ENCODE results near the gene IL3RA.

Gene IL3RA

DNA sequence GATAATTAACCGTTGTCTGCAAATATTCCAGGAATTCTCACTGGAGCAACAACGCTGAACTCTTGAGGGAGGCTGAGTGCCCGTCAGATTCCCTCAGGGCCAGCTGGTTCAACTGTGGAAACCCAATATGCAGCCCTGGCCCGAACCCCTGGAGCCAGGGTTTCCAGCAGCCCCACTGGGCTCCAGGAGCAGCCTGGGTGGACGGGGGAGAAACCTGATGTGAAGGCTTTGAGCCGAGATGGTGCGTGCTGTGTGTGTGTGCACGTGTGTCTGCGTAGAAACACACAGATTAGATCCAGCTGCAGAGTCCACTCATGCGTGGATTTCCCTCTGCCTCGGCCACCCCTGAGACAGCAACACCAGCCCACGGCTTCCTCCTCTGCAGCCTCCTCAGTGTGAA lies 74.7 kb downstream of the IL3RA start:
- Histone ChIP-seq H3K36me3 (ENCODE audit: control insufficient read depth in 1 of 2, insufficient read depth in 2 of 2, low read length in 2 of 2) (peaks cover 5 to 49% of the 10 kb centered on the region in 2 donors), H3K4me3 (ENCODE audit: low read depth in 1 of 2, low read length in 2 of 2) (no peak overlapping the region), H3K27me3 (ENCODE audit: control insufficient read depth in 1 of 2, insufficient read depth in 2 of 2, low read length in 2 of 2) (no peaks in the 10 kb centered on the region), H3K27ac (ENCODE audit: low read depth, low read length) (no peak overlapping the region), H3K9me3 (ENCODE audit: control insufficient read depth in 1 of 2, low read length in 2 of 2) (no peaks in the 10 kb centered on the region), H3K4me1 (ENCODE audit: control insufficient read depth in 1 of 2, insufficient read depth in 2 of 2, low read length in 2 of 2) (no peaks in the 10 kb centered on the region), H3K9ac (ENCODE audit: low read depth in 1 of 2, low read length in 2 of 2) (no peak overlapping the region)

DNA sequence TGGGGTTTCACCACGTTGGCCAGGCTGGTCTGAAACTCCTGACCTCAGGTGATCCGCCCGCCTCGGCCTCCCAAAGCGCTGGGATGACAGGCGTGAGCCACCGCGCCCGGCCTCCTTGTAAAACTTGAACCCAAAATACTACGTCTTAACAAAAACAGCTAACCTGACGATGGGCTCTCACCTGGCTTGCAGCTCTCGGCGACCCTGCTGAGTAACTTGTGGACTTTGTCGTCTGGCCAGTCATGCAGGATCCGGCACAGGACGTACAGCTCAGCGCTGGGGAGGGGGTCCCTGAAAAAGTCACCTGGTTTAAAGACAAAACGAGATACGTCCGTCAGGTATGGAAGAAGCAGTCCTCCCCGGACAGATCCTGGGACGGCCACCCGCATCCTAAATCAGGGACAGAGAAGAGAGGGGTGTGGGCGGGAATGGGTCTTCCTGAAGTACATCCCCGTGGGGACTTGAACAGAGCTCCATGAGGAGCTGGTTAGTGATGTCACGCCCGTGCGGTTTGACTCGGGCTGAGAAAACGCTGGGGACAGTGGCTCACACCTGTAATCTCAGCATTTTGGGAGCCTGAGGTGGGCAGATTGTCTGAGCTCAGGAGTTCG lies 76.1 kb downstream of the IL3RA start:
- no peaks in the 10 kb centered on the region for H3K9me3 ChIP-seq (ENCODE audit: control insufficient read depth in 1 of 2, low read length in 2 of 2)
- H3K4me1 ChIP-seq (ENCODE audit: control insufficient read depth in 1 of 2, insufficient read depth in 2 of 2, low read length in 2 of 2): no peaks in the 10 kb centered on the region
- H3K36me3 ChIP-seq (ENCODE audit: control insufficient read depth in 1 of 2, insufficient read depth in 2 of 2, low read length in 2 of 2): peaks cover 8 to 49% of the 10 kb centered on the region in 2 donors
- no peak overlapping the region for H3K4me3 ChIP-seq (ENCODE audit: low read depth in 1 of 2, low read length in 2 of 2)
- no peaks in the 10 kb centered on the region for H3K27me3 ChIP-seq (ENCODE audit: control insufficient read depth in 1 of 2, insufficient read depth in 2 of 2, low read length in 2 of 2)
- no peak overlapping the region for H3K9ac ChIP-seq (ENCODE audit: low read depth in 1 of 2, low read length in 2 of 2)
- no peak overlapping the region for H3K27ac ChIP-seq (ENCODE audit: low read depth, low read length)

GRCh38 chrX:1416327-1416784 lies 79.8 kb downstream of the IL3RA start:
- Histone ChIP-seq H3K27me3 (ENCODE audit: control insufficient read depth in 1 of 2, insufficient read depth in 2 of 2, low read length in 2 of 2) (no peaks in the 10 kb centered on the region), H3K9ac (ENCODE audit: low read depth in 1 of 2, low read length in 2 of 2) (no peak overlapping the region), H3K9me3 (ENCODE audit: control insufficient read depth in 1 of 2, low read length in 2 of 2) (peaks cover 5 to 6% of the 10 kb centered on the region in 2 donors), H3K36me3 (ENCODE audit: control insufficient read depth in 1 of 2, insufficient read depth in 2 of 2, low read length in 2 of 2) (peaks cover 12 to 59% of the 10 kb centered on the region in 2 donors), H3K4me1 (ENCODE audit: control insufficient read depth in 1 of 2, insufficient read depth in 2 of 2, low read length in 2 of 2) (no peaks in the 10 kb centered on the region), H3K27ac (ENCODE audit: low read depth, low read length) (no peak overlapping the region), H3K4me3 (ENCODE audit: low read depth in 1 of 2, low read length in 2 of 2) (no peak overlapping the region)

- H3K36me3 ChIP-seq (ENCODE audit: control insufficient read depth in 1 of 2, insufficient read depth in 2 of 2, low read length in 2 of 2): peaks cover 20 to 61% of the 10 kb centered on the region in 2 donors
- no peaks in the 10 kb centered on the region for H3K4me1 ChIP-seq (ENCODE audit: control insufficient read depth in 1 of 2, insufficient read depth in 2 of 2, low read length in 2 of 2)
- H3K9me3 ChIP-seq (ENCODE audit: control insufficient read depth in 1 of 2, low read length in 2 of 2): peaks cover 12 to 13% of the 10 kb centered on the region in 2 donors
- no peak overlapping the region for H3K27ac ChIP-seq (ENCODE audit: low read depth, low read length)
- H3K4me3 ChIP-seq (ENCODE audit: low read depth in 1 of 2, low read length in 2 of 2): no peak overlapping the region
- H3K9ac ChIP-seq (ENCODE audit: low read depth in 1 of 2, low read length in 2 of 2): no peak overlapping the region
- no peaks in the 10 kb centered on the region for H3K27me3 ChIP-seq (ENCODE audit: control insufficient read depth in 1 of 2, insufficient read depth in 2 of 2, low read length in 2 of 2)
Measured at GRCh38 chrX:1416965-1417760, 80.6 kb downstream of the IL3RA start.

- Histone ChIP-seq H3K27me3 (ENCODE audit: control insufficient read depth in 1 of 2, insufficient read depth in 2 of 2, low read length in 2 of 2) (no peaks in the 10 kb centered on the region), H3K4me1 (ENCODE audit: control insufficient read depth in 1 of 2, insufficient read depth in 2 of 2, low read length in 2 of 2) (no peaks in the 10 kb centered on the region), H3K9ac (ENCODE audit: low read depth in 1 of 2, low read length in 2 of 2) (no peak overlapping the region), H3K9me3 (ENCODE audit: control insufficient read depth in 1 of 2, low read length in 2 of 2) (peaks cover 19% of the 10 kb centered on the region in 2 donors), H3K27ac (ENCODE audit: low read depth, low read length) (no peak overlapping the region), H3K36me3 (ENCODE audit: control insufficient read depth in 1 of 2, insufficient read depth in 2 of 2, low read length in 2 of 2) (peaks cover 24 to 57% of the 10 kb centered on the region in 2 donors), H3K4me3 (ENCODE audit: low read depth in 1 of 2, low read length in 2 of 2) (no peak overlapping the region)
Measured at GRCh38 chrX:1417921-1418771, 81.6 kb downstream of the IL3RA start.

- H3K9ac ChIP-seq (ENCODE audit: low read depth in 1 of 2, low read length in 2 of 2): no peak overlapping the region
- H3K36me3 ChIP-seq (ENCODE audit: control insufficient read depth in 1 of 2, insufficient read depth in 2 of 2, low read length in 2 of 2): peaks cover 24 to 59% of the 10 kb centered on the region in 2 donors
- peaks cover 19 to 27% of the 10 kb centered on the region in 2 donors for H3K9me3 ChIP-seq (ENCODE audit: control insufficient read depth in 1 of 2, low read length in 2 of 2)
- H3K27ac ChIP-seq (ENCODE audit: low read depth, low read length): no peak overlapping the region
- H3K4me1 ChIP-seq (ENCODE audit: control insufficient read depth in 1 of 2, insufficient read depth in 2 of 2, low read length in 2 of 2): no peaks in the 10 kb centered on the region
- no peaks in the 10 kb centered on the region for H3K27me3 ChIP-seq (ENCODE audit: control insufficient read depth in 1 of 2, insufficient read depth in 2 of 2, low read length in 2 of 2)
- no peak overlapping the region for H3K4me3 ChIP-seq (ENCODE audit: low read depth in 1 of 2, low read length in 2 of 2)
Measured at GRCh38 chrX:1418901-1419544, 82.4 kb downstream of the IL3RA start.

DNA sequence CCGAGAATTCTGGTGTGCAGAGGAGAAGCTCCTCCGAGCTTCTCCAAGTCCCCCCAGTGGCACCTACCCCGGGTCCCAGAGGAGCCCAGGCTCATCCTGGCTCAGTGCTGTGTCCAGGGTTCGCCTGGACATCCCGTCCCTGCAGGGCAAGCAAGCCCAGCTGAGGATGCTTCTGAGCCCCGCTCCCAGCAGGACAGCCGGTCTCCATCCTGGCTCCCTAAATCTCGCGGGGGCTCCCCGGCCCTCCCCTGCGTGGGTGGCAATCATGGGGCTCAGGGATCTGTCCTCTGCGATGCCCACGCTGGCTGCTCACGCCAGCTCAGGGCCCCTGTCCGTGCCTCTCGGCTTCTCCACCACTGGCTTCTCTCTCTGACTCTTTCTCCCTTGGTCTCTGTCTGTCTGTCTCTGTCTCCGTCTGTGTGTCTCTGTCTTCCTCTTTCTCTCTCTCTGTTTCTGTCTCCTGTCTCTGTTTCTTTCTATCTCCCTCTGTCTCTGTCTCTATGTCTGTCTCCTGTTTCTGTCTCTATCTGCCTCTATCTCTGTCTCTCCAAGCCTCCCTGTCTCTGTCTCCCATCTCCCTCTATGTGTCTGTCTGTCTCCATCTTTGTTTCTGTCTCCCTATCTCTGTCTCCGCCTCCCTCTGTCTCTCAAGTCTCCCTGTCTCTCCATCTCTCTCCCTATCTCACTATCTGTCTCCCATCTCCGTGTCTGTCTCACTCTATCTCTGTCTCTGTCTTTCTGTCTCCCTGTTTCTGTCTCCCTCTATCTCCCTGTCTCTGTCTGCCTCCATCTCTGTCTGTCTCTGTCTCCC lies 83.2 kb downstream of the IL3RA start:
- H3K4me1 ChIP-seq (ENCODE audit: control insufficient read depth in 1 of 2, insufficient read depth in 2 of 2, low read length in 2 of 2): no peaks in the 10 kb centered on the region
- no peak overlapping the region for H3K27ac ChIP-seq (ENCODE audit: low read depth, low read length)
- peaks cover 19 to 27% of the 10 kb centered on the region in 2 donors for H3K9me3 ChIP-seq (ENCODE audit: control insufficient read depth in 1 of 2, low read length in 2 of 2)
- H3K36me3 ChIP-seq (ENCODE audit: control insufficient read depth in 1 of 2, insufficient read depth in 2 of 2, low read length in 2 of 2): peaks cover 24 to 56% of the 10 kb centered on the region in 2 donors
- no peaks in the 10 kb centered on the region for H3K27me3 ChIP-seq (ENCODE audit: control insufficient read depth in 1 of 2, insufficient read depth in 2 of 2, low read length in 2 of 2)
- H3K9ac ChIP-seq (ENCODE audit: low read depth in 1 of 2, low read length in 2 of 2): no peak overlapping the region
- no peak overlapping the region for H3K4me3 ChIP-seq (ENCODE audit: low read depth in 1 of 2, low read length in 2 of 2)

- Histone ChIP-seq H3K4me3 (ENCODE audit: low read depth in 1 of 2, low read length in 2 of 2) (no peak overlapping the region), H3K9ac (ENCODE audit: low read depth in 1 of 2, low read length in 2 of 2) (no peak overlapping the region), H3K27ac (ENCODE audit: low read depth, low read length) (no peak overlapping the region), H3K27me3 (ENCODE audit: control insufficient read depth in 1 of 2, insufficient read depth in 2 of 2, low read length in 2 of 2) (no peaks in the 10 kb centered on the region), H3K4me1 (ENCODE audit: control insufficient read depth in 1 of 2, insufficient read depth in 2 of 2, low read length in 2 of 2) (no peaks in the 10 kb centered on the region), H3K9me3 (ENCODE audit: control insufficient read depth in 1 of 2, low read length in 2 of 2) (peaks cover 19 to 27% of the 10 kb centered on the region in 2 donors), H3K36me3 (ENCODE audit: control insufficient read depth in 1 of 2, insufficient read depth in 2 of 2, low read length in 2 of 2) (peaks cover 27 to 62% of the 10 kb centered on the region in 2 donors)
Measured at GRCh38 chrX:1420371-1420770, 83.8 kb downstream of the IL3RA start.

DNA sequence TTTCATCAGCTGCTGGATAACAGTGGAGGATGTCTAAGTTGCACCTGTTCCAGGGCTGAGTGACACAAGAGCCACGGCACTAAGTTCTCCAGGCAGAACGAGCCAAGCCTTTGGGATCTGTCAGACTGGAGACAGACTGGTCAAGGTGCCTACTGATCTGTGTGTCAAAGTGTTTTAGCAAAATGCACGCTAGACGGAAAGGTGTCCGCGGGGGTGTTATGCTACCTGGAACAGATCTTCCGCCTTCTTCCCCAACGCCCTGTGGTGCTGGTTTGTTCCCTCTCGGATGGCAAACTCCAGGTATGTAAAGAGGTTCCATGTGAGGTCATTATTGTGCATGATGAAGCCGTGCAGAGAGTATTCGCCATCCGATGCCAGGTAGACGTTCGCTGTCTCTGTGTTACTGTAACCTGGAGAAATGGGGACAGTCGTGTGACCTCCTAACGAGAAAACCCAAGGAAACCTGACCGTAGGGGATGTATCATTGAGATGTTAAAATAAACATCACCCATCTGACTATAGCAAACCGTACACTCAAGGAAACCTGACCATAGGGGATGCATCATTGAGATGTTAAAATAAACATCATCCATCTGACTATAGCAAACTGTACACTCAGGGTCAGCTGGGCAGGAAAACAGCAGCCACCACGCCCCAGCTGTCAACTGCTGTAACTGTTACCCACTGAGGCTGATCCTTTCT lies 85.0 kb downstream of the IL3RA start:
- Histone ChIP-seq H3K36me3 (ENCODE audit: control insufficient read depth in 1 of 2, insufficient read depth in 2 of 2, low read length in 2 of 2) (peaks cover 23 to 57% of the 10 kb centered on the region in 2 donors), H3K4me3 (ENCODE audit: low read depth in 1 of 2, low read length in 2 of 2) (no peak overlapping the region), H3K9ac (ENCODE audit: low read depth in 1 of 2, low read length in 2 of 2) (no peak overlapping the region), H3K4me1 (ENCODE audit: control insufficient read depth in 1 of 2, insufficient read depth in 2 of 2, low read length in 2 of 2) (no peaks in the 10 kb centered on the region), H3K9me3 (ENCODE audit: control insufficient read depth in 1 of 2, low read length in 2 of 2) (peaks cover 19 to 27% of the 10 kb centered on the region in 2 donors), H3K27me3 (ENCODE audit: control insufficient read depth in 1 of 2, insufficient read depth in 2 of 2, low read length in 2 of 2) (no peaks in the 10 kb centered on the region), H3K27ac (ENCODE audit: low read depth, low read length) (no peak overlapping the region)
